ENCODE data around the gene TENM4. TPM values are rescaled to one million over a fixed set of nuclear protein-coding genes. Genes with fewer than 3 reads are reported as not detected.

TENM4 gene
- polyA plus RNA-seq, 1 donor from 2014 or later: 16.8 TPM

- Histone ChIP-seq H3K4me2 (ENCODE audit: low read length) (no peak overlapping the region), H2AFZ (ENCODE audit: low read depth, low read length) (no peak overlapping the region), H3K36me3 (ENCODE audit: insufficient read depth, low read length) (no peaks in the 10 kb centered on the region), H3K9ac (ENCODE audit: low read length) (peak overlapping the region; percentile 8), H3K9me3 (ENCODE audit: low read length) (no peaks in the 10 kb centered on the region), H3K27ac (ENCODE audit: low read length) (peak overlapping the region; percentile 84), H4K20me1 (ENCODE audit: insufficient read depth) (no peaks in the 10 kb centered on the region), H3K79me2 (replicated peaks; ENCODE audit: insufficient read depth, low read length) (peaks cover 13% of the 10 kb centered on the region), H3F3A (ENCODE audit: insufficient read depth, low read length, poor library complexity, severe bottlenecking) (peaks cover 6% of the 10 kb centered on the region), H3K27me3 (ENCODE audit: insufficient read depth, low read depth, low read length) (no peaks in the 10 kb centered on the region), H3K4me3 (ENCODE audit: low read length) (peak overlapping the region; percentile 12), H3K9me2 (ENCODE audit: insufficient read depth, low read length) (no peaks in the 10 kb centered on the region)
- TF ChIP-seq, protein P1, sequence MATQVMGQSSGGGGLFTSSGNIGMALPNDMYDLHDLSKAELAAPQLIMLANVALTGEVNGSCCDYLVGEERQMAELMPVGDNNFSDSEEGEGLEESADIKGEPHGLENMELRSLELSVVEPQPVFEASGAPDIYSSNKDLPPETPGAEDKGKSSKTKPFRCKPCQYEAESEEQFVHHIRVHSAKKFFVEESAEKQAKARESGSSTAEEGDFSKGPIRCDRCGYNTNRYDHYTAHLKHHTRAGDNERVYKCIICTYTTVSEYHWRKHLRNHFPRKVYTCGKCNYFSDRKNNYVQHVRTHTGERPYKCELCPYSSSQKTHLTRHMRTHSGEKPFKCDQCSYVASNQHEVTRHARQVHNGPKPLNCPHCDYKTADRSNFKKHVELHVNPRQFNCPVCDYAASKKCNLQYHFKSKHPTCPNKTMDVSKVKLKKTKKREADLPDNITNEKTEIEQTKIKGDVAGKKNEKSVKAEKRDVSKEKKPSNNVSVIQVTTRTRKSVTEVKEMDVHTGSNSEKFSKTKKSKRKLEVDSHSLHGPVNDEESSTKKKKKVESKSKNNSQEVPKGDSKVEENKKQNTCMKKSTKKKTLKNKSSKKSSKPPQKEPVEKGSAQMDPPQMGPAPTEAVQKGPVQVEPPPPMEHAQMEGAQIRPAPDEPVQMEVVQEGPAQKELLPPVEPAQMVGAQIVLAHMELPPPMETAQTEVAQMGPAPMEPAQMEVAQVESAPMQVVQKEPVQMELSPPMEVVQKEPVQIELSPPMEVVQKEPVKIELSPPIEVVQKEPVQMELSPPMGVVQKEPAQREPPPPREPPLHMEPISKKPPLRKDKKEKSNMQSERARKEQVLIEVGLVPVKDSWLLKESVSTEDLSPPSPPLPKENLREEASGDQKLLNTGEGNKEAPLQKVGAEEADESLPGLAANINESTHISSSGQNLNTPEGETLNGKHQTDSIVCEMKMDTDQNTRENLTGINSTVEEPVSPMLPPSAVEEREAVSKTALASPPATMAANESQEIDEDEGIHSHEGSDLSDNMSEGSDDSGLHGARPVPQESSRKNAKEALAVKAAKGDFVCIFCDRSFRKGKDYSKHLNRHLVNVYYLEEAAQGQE (IDR thresholded peaks at IDR 0.05; ENCODE audit: borderline replicate concordance): no peak
- no peak for TF ChIP-seq MXI1 (conservative IDR thresholded peaks at IDR 0.05; ENCODE audit: poor library complexity, severe bottlenecking)
- TF ChIP-seq RAD21 (conservative IDR thresholded peaks at IDR 0.05): no peak
- TF ChIP-seq TAF1 (IDR thresholded peaks at IDR 0.05; ENCODE audit: low read depth): no peak
- TF ChIP-seq SMC3 (conservative IDR thresholded peaks at IDR 0.05; ENCODE audit: poor library complexity): no peak
- no peak for TF ChIP-seq CTCF (IDR thresholded peaks at IDR 0.05; ENCODE audit: poor library complexity, severe bottlenecking)
Observed at GRCh38 chr11:79362821-79363220, 78.0 kb downstream of the TENM4 start.

DNA sequence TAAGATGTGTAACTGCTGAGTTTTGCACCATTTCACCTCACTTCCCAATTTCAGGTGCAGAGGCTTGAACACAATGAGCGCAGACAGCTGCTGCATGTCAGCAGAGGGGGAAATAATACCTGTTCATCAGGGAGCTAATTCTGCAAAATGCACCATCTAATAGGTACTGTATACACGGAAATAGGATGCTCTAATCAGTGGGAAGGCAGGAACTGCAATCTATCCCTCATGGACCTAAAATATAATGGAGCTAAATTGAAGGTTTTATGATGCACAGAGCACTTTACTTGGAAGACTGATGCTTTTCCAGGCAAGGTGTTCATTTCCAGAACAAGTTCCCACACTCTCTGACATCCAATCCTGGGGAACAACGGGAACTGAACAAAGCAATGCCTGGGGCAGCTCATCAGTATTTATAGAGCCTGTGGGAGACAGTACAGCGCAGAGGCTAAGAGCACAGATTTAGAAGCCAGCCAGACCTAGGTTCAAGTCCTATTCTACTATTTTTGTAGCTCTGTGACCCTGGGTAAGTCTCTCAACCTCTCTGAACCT lies 78.5 kb downstream of the TENM4 start:
- H4K20me1 ChIP-seq (ENCODE audit: insufficient read depth): no peaks in the 10 kb centered on the region

More for the DNA sequence above, 78.5 kb downstream of the TENM4 start:
- Histone ChIP-seq H3K4me3 (ENCODE audit: low read length) (peak overlapping the region; percentile 12), H3K27me3 (ENCODE audit: insufficient read depth, low read depth, low read length) (no peaks in the 10 kb centered on the region), H3K9me3 (ENCODE audit: low read length) (no peaks in the 10 kb centered on the region), H3K9me2 (ENCODE audit: insufficient read depth, low read length) (no peaks in the 10 kb centered on the region), H2AFZ (ENCODE audit: low read depth, low read length) (no peak overlapping the region), H3K79me2 (replicated peaks; ENCODE audit: insufficient read depth, low read length) (peaks cover 13% of the 10 kb centered on the region), H3F3A (ENCODE audit: insufficient read depth, low read length, poor library complexity, severe bottlenecking) (peaks cover 6% of the 10 kb centered on the region), H3K27ac (ENCODE audit: low read length) (peak overlapping the region; percentile 84), H3K36me3 (ENCODE audit: insufficient read depth, low read length) (no peaks in the 10 kb centered on the region), H3K4me2 (ENCODE audit: low read length) (peak overlapping the region; percentile 36), H3K9ac (ENCODE audit: low read length) (peak overlapping the region; percentile 8)
- TF ChIP-seq POLR2AphosphoS5 (IDR thresholded peaks at IDR 0.05) (peak; percentile 72), RAD21 (conservative IDR thresholded peaks at IDR 0.05) (no peak), EZH2 (IDR thresholded peaks at IDR 0.05; ENCODE audit: borderline replicate concordance, insufficient read depth, low read length, poor library complexity, severe bottlenecking) (no peak)
- TF ChIP-seq, protein P1 (IDR thresholded peaks at IDR 0.05; ENCODE audit: borderline replicate concordance): peak; percentile 99
